Limb (tissue), 2 donors: Measurements from ENCODE around the gene MXD3.
"Not testable (repeated sequence)": the region's sequence is repeated elsewhere in the genome, so short reads cannot be mapped to it uniquely, and the experiment has no call there.

Experiments used
- DNase-seq, 2 donors: peaks; one replicate each; pipeline ENCODE4 v3.0.0-alpha.2; 2016; ENCODE audit errors: extremely low spot score in 2 of 2

MXD3 gene, protein sequence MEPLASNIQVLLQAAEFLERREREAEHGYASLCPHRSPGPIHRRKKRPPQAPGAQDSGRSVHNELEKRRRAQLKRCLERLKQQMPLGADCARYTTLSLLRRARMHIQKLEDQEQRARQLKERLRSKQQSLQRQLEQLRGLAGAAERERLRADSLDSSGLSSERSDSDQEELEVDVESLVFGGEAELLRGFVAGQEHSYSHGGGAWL

DNA sequence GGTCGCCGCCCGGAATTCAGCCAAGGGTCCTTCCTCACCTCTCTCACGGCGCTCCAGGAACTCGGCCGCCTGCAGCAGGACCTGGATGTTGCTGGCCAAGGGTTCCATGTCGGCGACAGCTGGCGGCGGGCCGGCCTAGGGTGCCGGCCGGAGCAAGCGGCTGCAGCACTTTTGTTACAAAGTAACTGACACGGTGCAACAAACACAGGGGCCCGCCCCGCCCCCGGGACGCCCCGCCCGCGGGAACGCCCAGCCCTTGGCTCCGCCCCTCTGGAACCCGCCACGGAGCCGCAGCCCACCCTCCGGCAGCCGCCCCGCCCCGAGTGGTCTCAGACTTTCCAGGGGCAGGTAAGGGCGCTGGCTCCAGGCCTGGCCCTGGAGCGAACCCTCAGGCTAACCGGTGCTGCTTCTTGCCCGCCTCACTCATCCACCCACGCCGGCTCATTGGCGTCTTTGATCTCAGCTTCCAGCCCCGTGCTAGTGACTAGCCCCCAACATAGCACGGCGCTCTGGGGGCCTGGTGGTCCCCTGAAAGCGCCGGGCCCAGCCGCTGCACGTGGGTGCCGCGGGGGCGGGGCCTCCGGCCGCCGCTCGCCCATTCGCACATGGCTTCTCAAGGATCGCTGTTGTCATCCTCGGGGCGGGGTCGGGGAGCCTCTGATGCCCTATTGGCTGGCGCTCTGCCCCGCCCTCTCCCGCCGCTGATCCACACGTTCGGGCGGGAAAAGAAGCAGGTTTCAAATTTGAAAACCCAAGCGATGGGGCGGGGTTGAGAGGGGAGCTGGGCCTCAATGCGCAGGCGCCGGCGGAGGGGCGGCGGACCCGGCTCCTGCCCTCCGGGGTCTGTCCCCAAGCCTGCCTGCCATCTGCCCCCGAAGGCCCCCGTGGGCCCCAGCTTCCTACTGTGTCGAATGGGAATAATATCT lies at the start of gene MXD3:
Gene MXD3 (minus strand): TSS at position 176 of the 926 bp plus-strand sequence. CDS start 68 bp downstream, at position 108.
- peak; percentile 96 to 98 for DNase-seq

DNA sequence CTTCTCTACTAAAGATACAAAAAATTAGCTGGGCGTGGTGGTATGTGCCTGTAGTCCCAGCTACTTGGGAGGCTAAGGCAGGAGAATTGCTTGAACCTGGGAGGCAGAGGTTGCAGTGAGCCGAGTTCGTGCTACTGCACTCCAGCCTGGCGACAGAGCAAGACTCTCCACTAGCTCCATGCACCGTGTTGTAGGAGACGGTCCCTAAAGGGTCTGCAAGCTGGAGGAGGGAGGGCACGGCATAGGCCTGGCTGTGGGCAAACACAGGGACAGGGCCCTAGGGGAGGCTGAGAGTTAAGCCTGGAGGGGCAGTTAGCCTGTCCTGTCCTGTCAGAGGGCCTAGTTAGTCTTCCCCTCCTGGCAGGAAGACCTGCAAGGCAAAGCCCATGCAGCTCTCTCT lies 49.0 kb upstream of the MXD3 start:
- DNase-seq: not testable (repeated sequence)

DNA sequence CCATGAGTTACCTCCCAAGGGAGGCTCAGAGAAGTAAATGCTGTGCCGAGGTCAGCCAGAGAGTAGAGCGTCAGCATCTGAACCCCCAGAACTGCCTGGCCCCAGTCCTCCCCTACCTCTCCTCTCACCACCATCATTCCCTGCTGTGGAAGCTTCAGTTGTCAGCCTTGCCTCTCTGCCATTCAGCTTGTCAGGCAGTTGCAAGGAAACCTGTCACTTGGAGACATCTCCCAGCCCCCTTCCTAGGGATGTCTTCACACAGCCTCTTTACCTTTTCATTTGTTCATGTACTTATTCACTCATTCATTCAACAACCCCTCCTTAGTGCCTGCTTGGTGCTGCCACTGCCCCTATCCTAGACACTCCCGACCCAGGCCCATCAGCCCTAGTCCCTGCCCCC lies 48.2 kb upstream of the MXD3 start:
- DNase-seq: no peak

DNA sequence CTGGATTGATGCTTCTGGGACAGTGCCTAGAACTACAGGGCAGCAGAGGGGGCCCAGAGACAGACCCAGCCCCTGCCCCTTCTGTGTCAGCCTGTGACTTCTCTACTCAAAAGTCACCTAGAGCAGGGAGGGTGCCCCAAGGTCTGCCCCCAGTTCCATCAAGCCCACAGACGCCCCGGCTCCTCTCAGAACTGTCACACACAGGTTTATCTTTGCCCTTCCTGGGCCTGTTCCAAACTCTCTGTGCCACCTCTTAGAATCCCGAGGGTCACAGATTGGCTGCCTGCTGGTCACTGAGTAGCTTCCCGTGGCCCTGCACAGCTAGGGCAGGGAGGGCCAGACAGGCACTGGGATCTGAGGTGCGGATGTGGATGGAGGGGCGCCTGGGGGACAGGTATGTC lies 47.8 kb upstream of the MXD3 start:
- DNase-seq: no peak

DNA sequence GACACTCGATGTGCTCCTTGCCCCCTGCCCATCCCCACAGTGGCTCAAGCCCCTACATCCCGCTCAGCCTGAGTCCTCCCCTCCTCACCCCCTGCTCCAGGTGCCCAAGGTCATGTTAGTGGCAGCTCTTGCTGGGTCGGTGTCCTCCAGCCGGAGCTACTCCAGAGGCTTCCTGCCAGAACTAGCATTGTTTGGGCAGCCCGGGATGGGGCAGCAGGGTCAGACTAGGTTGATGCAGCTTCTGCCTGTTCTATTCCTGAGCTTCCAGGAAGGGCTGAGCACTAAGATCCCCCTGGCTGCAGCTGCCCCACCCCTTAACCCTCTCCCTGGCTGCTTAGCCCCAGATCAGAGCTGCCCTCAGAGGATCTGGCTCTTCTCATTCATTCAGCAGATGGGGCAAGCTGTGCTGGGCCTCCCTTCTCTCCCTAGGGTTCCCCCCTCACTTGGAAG lies 46.7 kb upstream of the MXD3 start:
- no peak for DNase-seq

DNA sequence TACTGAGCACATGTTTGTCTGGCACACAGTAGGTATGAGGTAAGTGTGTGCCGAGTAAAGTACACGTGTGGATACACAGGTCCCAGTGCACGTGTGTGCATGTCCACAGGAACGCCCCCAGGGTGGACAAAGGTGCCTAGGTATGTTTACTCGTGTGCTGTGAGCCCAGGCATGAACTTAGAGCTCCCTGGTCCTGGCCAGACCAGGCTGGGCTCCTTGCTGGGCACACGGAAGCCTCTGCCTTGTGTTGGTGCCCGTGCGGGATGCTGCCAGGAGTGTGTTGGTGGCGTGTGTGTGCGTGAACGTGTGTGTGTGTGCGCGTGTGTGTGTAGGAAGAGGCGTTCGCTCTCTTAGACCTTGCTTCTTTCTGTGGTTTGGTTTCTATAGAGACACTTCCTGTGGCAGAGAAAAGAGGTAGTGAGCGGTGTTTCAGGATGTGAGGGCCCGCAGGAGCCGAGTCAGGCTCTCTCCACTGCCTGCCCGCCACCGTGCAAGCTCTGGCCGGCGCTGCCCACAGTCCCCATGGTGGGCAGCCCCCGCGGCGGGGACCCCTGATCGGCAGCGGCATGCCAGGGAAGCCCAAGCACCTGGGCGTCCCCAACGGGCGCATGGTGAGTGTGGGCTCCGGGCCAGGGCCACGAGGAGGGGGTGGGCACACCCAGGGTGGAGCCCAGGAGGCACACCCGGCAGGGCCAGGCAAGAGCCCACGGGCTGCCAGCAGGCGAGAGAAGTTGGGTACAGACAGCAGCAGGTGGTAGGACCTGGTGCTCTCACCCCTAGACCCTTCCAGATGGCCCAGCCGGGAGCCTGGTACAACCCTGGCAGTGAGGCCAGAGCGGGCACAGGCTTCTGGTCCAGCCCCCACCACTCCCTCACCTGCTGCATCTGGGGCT lies 46.0 kb upstream of the MXD3 start, which contains the start of gene RGS14:
Gene RGS14 (plus strand): TSS at position 466 of the 893 bp plus-strand sequence. CDS start 101 bp downstream, at position 567.
- DNase-seq: no peak

DNA sequence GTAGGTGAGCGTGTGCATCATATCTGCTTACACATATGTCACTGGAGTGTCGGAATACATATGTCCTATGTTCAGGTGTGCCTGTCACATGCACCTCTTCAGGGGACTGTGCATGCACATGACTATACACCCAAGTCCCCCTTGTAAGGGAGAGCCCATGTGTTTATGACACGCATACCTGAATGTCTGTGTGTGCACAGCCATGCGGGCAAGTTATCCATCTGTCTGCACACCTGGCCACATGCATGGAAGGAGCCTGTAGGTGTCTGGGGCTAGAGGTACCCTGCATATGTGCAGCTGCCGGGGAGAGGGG lies 45.4 kb upstream of the MXD3 start:
- no peak for DNase-seq

DNA sequence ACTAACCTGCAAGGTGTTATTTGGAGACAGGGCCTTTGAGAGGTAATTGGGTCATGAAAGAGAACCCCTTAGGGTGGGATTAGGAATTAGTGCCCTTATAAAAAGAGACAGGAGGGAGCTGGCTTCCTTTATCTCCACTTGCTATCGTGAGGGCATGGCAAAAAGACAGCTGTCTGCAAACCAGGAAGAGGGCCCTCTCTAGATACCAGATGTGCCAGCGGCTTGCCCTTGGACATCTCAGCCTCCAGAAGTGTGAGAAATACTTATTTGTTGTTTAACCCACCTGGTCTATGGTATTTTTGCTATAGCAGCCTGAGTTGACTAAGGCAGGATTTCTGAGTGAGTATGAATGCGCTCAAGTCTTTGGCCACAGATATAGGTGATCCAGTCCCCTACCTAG lies 45.0 kb upstream of the MXD3 start:
- no peak for DNase-seq

DNA sequence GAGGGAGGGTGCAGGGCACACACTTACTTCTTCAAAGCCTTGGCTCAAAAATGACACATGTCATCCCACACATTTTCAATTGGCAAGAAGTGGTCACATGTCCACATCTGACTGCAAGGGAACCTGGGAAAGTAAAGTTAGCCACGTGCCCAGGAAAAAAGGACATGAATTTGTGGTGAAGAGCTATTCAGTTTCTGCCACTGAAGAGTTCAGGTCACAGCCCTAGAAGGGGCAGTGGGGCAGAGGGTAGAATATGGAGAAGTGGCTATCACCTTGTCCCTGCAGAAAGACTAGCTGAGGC lies 44.1 kb upstream of the MXD3 start:
- no peak for DNase-seq

DNA sequence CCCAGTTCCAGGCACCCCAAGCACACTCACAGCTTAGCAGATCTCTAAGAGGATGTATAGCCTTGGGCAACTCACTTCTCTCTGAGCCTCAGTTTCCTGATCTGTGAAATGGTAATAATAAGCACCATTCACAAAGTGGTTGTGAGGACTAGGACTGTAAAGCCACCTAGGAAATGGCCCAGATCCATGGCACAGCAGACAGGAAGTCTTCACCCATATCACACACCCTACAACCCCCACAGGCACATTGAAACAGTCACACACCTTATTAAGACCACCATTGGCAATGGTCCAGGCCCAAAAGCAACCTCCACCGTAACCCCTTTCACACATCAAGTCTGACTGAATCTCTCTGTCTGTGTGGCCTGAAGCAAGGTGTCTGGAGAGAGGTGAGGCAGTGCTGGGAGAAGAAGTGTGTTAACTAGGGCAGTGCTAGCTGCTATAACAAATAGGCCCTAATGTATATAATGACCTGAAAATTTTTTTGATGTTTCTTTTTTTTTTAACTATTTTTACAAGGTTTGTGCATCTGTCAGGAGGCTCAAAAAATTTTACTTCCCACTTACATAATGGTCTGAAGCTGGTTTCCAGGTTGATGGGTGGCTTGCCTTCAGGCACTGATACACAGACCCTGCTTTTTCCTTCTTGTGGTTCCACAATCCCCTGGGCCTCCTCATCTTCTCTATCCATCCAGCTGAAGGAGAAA lies 43.6 kb upstream of the MXD3 start:
- DNase-seq: no peak

DNA sequence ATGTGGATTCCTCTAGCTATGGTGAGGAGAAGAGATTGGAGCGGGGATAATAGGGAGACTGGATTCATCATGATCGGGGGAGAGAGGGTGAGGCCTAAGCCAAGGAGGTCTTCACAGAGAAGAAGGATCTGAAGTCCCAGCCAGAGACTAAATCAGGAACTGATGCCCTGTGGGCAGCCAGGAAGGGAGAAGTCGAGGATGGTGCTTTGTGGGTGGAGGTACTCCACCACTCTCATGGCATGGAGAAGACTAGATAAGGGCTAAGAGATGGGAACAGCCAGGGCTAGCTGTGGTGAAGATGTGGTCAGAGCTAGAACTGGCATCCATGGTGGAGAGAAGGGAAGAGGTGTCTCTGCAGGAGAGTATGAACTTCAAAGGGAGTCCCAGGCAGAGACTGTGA lies 43.0 kb upstream of the MXD3 start:
- DNase-seq: no peak

DNA sequence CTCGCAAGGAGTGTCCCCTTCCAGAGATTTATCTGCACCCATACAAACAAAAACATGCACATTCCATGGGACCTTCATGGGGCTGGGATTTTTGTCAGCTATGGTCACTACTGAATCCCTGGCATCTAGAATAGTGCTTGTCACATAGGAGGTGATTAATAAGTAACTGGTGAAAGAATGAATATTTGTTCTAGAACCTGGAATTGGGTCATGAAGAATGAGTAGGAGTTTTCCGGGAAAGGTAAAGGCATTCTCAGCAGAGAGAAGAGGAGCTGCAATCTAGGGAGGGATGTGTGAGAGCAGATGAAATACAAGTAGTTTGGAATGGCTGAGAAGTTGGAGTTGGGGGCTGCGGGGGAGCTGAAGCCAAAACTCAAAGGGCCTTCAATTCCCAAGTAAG lies 42.6 kb upstream of the MXD3 start:
- no peak for DNase-seq

DNA sequence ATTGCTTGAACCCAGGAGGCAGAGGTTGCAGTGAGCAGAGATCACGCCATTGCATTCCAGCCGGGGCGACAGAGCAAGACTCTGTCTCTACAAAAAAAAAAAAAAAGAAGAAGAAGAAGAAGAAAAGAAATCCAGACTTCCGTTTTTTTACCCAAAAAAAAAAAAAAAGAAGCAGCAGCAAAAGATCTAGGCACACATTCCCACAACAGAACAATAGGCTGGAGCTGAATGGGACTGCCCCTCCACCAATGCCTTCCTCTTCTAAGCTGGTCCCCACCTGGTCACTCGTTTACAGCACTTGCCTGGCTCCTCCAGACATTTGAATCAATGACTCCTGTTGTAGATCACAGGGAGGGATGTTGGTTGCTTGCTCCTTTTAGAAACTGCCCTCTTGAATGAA lies 41.4 kb upstream of the MXD3 start:
- DNase-seq: no peak

DNA sequence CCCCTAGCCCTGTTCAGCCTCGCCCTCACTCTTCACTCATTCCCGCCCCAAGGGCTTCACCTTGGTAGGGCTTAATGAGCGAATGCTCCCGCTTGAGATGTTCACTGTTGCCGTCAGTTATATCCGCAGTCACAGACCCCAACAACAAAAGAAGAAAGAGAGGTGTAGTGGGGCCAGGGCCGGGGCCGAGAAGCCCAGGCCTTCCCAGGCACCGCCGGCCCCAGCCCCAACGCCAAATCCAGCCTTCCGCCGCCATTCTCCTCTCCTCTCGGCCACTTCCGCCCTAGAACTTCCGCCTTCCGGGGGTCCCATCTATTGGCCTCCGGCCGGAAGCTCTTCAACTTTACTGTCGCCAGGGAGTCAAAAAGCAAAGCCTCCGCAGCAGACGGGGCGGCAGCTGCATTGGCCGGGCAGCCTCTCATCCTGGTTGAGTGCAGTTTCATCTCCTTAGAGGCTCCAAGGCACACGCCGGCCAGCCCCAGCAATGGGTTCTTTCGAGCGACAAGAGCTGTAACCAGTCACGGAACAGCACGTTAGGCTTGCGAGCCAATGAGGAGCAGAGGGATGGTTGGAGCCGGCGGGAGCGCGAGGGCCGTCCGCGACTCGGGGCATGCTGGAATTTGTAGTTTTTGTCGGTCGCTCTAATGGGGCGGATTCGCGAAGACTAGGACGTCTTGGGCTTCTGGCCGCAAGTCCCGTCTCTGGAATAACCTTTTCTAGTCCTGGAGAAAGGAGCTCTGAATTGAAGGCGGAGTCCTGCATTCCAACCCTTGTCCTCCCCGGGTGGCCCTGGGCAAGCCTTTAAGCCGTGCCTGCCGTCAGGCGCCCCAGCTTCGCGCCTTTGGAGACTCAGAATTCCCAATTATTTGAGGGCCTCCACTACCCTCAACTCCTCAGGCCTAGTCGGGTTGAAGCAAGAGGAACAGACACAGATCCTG lies 40.0 kb upstream of the MXD3 start, which contains the start of gene LMAN2:
Gene LMAN2 (minus strand): TSS at position 277 of the 938 bp plus-strand sequence. CDS start 21 bp downstream, at position 256.
- peak; percentile 94 to 96 for DNase-seq

DNA sequence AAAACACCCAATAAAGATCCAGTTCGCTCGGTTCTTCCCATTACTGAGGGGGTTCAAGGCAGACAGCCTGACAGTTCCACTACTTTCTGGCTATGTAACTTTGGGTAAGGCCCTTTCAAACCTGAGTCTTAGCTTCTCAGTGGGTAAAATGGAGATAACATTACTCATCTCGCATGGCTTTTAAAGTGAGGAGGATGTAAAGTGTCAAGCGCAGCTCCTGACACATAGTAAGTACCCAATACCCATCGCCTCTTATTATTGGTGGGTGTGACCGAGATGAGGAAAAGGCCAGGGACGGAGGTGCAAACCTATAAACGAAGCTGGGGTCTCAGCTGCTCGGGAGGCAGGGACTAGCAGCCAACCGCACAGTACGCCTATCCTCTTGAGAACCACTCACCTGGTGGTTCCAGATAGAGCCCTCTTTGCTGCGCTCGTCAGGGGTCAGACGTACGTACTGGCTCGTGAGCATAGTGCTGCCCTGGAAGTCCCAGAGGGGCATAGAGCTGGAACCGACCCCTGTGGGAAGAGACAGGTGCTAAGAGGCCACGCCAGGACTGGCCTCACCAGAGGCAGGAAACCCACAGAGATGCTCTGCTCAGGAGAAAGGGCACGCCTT lies 39.2 kb upstream of the MXD3 start:
- no peak for DNase-seq

DNA sequence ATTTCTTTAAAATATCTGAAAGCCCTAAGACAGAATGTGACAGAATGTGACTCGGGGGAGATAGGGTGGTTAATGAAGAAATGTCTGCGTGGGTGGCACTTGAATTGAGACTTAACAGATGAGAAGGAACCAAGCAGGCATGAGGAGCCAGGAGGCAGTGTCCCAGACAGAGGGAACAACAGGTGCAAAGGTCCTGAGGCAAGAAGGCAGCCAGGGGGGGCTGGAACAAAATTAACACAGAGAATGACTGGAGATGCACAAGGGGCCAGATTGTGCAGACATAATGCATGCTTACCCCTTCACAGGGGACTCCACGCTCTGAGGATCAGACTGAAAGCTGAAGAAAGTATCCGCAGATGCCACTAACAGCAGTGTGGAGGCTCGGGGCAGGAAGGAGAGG lies 38.1 kb upstream of the MXD3 start:
- no peak for DNase-seq

DNA sequence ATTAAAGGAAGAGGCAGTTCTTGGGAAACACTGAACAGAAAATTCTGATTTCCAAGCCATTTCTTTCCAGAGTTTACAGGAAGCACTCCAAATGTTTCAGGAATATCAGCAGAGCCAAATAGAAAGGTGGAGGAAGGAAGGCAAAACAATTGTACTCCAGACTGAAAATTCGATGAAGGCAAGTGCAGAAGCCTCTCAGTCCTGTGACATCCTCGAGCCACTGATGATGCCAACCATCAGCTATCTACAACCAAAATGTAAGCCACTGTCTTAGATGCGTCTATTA lies 37.6 kb upstream of the MXD3 start:
- DNase-seq: no peak

DNA sequence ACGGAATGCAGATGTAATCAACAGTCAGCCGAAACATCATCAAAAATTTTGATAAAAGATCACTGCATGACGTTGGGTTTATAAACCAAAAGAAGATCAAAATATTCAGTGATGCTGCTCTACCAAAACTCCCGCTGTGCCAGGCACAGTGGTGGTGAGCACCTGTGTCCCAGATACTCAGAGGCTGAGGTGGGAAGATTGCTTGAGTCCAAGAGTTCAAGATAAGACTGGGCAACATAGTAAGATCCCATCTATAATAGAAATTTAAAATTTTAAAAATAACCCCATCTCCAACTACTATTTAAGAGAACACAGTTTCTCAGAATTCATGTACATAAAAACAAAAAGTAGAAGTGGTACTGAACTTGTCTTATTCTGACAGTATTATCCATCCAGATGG lies 36.0 kb upstream of the MXD3 start:
- no peak for DNase-seq

DNA sequence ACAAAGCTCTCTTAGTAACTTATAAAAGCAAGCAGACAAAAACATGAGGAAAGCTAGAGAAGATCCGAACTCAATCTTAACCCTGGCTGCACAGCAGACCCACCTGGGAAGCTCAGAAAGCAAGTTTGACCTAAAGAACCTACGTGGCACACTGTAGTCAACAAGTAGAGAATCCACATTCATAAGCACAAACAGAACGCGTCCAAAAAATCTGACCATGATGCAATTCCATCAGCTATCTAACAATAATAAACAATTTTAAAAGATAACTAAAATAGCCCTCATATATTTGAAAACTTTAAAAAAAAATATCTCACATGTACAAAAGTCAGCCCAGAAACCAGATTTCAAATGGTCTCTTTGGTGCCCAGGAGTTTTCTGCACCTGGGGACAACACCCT lies 35.1 kb upstream of the MXD3 start:
- no peak for DNase-seq

DNA sequence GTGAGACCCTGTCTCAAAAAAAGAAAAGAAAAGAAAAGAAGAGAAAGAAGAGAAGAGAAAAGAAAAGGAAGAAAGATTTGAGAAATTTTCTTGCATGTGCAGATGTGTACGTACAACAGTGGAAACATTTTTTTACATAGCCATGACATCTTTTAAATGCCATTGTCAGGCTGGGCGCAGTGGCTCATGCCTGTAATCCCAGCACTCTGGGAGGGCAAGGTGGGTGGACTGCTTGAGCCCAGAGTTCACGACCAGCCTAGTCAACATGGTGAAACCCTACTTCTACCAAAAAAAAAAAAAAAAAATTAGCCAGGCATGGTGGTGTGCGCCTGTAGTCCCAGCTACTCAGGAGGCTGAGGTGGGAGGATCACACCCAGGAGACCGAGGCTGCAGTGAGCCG lies 33.2 kb upstream of the MXD3 start:
- no peak for DNase-seq
